Endothelial cell of hepatic sinusoid (primary cell): Measurements from ENCODE around the gene SSTR4.

Experiments
- in situ Hi-C: cut with HindIII; loops from 2 replicates; pipeline ENCODE4 v1.10.0; 2017; ENCODE audit warnings: low sequenced_read_pairs

The SSTR4 gene

DNA sequence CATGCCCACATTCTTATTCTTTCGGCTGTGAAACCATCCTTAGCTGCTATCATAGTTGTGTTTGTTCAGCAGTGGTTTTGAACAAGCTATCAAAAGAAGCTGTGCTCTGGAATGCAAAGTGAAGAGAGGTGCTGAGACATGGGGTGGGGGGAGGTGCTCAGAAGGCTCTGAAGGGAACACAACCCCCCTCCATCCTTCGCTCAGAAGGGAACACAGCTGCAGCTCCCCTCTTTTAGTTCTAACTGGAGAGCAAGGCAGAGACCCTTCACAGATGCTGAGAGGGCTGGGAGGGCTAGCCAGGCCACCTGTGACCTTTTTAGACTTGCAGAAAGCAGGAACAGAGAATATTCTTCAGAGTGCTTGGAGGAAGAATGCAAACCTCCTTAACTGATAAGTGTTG lies 17.6 kb upstream of the SSTR4 start:
- in situ Hi-C loops = no loop called here

DNA sequence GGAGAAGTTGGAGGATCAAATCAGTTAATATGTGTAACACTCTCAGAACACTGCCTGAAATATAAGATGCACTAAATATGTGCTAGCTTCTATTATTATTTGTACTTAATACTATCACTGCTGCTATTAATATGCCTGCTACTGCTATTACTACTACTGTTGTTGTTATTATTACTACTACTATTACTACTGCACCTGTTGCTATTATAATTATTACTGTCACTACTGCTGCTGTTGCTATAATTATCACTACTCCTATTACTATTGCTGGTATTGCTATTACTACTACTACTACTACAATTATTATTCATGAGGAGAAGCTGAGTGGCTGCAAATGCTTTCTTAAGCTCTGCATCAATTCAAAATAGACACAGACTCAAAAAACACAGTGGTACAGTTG lies 16.7 kb upstream of the SSTR4 start:
- in situ Hi-C loops = no loop called here

DNA sequence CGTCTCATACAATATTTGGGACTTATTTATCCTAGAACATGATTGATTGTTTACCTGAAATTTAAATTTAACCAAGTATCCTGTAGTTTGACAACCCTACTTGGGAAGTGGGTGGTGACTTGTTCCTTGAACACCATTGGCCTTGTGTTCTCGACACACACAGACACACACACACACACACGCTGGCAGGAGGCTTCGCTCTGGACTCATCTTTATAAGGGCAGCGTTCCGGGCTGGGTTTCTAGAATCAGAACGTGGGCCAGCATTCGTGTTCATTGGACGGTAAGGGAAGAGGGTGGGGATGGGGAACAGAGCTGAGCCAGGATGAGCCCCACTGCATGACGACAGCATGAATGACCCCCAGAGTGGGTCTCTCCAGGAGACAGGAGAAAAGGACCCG lies 16.2 kb upstream of the SSTR4 start:
- in situ Hi-C loops = no loop called here

DNA sequence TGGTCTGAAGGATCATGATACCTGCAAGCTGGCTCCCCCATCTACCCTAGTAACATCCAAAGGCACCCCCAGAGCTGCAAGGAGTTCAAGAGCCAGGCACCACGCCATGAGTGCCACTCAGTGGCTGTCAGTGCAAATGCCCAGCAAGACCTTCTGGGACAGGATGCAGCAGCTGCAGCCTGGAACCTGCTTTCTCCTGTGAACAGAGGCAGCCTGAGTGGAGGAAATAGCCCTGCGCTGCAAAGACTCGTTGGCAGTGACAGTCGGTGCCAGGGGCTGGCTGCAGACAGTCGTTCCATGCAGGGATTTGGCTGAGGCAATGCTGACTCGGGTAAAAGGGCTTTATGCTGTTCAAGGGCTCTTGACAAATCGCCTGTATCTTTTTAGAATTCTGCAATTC lies 15.7 kb upstream of the SSTR4 start:
- in situ Hi-C loops = no loop called here

DNA sequence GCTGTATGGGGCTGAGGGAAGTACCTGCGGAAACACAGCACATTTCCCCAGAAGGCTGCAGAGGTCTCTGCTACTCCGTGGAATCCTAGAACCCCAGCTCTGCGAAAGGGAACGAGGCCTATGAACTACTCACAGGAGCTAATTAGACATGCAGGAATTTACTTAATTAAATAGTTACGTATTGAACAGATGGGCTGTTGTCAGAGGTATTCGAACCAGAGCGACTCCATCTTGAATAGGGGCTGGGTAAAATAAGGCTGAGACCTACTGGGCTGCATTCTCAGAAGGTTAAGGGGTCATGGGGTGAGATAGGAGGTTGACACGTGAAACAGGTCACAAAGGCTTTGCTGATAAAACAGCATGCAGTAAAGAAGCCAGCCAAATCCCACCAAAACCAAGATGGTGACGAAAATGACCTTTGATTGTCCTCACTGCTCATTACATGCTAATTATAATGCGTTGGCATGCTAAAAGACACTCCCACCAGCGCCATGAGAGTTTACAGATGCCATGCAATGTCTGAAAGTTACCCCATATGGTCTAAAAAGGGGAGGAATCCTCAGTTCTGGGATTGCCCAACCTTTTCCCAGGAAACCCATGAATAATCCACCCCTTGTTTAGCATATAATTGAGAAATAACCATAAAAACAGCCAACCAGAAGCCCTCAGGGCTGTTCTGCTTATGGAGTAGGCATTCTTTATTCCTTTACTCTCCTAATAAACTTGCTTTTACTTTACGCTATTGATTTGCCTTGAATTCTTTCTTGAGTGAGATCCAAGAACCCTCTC lies 14.7 kb upstream of the SSTR4 start:
- in situ Hi-C loops = no loop called here

DNA sequence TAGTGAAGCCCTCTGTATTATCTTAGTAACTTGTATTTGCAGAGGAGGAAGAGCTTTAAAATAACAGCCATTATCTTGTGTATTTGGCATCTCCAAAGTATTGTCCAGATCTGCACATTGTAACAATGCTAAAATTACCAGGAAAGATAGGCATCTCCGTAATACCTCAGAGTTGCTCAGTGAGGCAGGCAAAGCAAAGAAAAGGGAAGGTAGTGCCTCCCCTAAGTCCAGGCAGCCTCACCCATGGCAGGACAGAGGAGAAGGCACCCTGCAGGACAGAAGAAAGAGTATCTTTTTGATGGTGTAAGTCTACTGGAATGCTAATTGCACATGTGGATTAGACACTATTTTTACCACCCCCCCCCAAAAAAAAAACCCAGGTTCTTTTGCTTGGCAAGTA lies 13.6 kb upstream of the SSTR4 start:
- in situ Hi-C loops = no loop called here

DNA sequence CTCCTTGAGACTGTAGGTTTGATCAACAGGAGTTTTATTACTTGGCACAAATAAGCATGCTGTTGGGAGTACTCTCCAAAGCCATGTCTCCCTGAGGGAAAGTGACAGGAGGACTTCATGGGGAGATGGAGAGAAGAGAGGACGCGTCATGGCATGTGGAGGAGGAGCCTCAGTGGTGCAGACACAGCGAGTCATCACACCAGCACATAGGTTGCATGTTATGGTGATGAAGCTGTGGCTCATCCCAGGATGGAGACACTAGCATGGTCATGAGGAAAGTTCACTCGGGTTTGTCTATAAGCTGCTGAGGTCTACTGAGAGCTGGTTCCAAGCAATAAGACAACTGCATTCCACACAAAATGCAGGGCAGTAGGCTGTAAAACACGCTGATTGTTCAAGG lies 13.2 kb upstream of the SSTR4 start:
- in situ Hi-C loops = no loop called here

DNA sequence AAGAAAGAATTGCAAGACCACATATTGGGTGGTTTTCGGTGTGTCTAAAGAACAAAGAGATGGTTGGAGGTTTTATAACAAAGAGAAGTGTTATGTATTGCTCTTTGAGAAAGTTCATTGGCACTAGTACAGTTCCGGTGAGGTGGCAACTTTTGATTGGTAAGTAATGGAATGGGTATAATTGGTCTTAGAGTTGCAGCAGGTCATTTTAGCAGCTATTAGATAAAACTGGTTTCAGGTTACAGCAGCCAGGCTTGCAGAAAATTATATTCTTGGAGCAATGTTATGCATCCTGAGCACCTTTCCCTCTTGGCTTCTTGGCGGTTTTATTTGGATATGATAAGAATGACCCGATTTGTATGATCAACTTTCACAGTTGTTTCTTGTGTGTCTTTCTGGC lies 12.3 kb upstream of the SSTR4 start:
- in situ Hi-C loops = no loop called here

DNA sequence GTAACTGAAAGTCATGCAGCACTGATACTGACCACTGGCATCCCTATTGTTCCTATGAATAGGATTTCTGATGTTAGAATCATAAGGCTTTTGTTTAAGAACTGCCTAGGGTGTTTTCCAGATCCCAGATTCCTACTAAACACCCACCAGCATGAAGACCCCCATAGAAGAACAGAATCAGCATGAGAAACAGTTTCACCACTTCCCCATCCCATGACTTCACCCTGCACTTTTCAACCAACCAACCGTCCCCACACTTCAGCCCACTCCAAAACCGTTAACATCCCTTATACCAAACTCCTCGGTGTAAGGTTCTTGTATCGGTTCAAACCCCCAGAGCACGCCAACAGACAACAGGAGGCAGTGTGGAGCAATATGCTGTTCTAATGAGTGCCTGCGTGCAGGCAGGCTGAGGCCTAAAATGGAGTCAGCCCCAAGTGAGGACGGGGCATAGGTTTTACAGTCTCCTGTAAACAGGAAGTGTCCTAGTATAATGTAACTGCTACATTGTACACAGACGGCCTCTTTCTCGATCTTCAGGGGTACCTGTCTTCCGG lies 11.4 kb upstream of the SSTR4 start:
- in situ Hi-C loops = no loop called here

DNA sequence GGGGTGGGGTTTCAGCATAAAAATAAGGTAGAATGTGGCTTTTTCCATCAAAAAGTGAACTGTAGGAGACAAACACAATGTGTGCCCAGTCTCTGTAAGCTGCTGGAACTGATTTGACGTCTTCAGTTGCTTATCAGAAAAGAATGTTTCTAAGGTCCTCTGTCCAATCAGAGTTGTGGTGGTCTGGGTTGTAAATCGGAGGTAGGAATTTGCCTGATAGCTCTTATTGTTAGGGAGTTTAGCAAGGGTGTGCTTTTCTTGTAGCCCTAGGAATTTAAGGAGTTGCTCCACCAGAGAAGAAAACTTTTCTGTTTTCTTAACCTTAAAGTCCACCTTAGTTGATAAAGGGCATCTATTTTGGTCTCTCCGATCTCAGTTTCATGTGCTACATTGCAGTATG lies 10.4 kb upstream of the SSTR4 start:
- in situ Hi-C loops = loop anchor here (5.0 kb wide), 1 partner anchor 47 kb away; no protein-coding TSS in a partner anchor

DNA sequence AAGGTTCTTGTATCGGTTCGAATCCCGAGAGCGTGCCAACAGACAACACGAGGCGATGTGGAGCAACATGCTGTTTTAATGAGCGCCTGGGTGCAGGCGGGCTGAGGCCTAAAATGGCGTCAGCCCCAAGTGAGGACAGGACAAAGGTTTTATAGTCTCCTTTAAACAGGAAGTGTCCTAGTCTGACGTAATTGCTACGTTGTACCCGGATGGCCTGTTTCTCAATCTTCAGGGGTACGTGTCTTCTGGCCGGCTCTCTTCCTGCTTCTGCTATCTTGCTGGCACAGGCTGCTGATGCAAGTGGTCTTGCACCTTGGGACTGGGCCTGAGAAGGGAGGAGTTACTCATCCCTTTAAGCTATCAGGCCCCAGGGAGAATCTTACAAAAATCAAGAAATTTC lies 9.6 kb upstream of the SSTR4 start:
- in situ Hi-C loops = loop anchor here (5.0 kb wide), 1 partner anchor 48 kb away; no protein-coding TSS in a partner anchor

DNA sequence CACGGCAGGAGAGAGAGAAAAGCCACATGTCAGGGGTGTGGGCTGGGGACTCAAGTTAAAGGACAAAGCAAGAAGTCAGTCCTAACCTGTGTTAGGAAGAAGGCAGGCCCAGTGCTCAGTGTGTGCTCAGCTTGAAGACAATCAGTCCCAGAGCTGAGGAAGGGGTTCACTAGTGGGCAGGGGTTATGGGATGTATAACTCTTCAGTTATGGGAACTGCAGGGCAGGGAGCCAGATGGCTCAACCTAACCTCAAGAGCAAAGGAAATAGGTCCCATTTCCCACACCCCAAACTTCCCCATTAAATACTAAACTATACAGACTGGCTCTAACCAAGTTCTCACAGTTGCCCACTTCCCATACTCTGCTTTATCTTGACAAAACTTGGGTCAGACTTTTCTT lies 7.4 kb upstream of the SSTR4 start:
- in situ Hi-C loops = loop anchor here (5.0 kb wide), 1 partner anchor 50 kb away; no protein-coding TSS in a partner anchor

DNA sequence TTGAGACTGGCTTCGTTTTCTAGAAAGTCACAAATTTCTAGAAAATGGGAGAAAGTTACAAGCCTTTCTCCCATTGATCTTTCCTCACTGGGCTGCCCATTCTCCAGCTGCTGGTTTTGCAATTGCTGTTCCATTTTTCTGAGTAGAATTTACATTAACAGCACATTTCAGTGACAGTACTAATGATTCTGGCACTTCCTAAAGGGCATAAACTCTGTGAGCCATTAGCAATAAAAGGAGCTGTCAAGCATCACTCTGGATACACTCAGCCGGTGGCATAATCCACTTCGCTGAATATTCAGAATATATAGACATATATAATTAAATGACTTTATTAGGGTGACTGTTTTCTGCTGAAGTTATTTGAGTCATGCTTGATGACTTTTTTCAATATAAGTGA lies 6.7 kb upstream of the SSTR4 start:
- in situ Hi-C loops = loop anchor here (5.0 kb wide), 1 partner anchor 51 kb away; no protein-coding TSS in a partner anchor

DNA sequence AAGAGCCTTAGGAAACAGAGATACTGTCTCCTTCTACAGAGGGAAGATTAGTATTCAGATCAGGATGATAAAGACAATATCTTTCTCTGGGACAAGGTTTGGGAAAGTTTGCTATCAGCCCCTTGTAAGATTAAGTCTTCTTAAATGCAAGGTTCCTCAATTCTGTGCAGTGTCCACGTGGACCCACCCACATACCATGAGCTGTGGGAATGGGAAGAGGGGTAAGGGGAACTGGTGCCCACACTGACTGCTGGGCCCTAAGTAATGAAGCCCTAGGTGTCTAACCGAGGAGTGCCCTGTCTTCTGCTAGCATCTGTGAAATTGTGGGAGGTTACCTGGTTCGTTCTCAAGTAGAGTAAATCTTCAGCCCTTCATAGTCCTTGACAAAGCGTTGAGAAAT lies 5.8 kb upstream of the SSTR4 start:
- in situ Hi-C loops = loop anchor here (5.0 kb wide), 1 partner anchor 52 kb away; no protein-coding TSS in a partner anchor

DNA sequence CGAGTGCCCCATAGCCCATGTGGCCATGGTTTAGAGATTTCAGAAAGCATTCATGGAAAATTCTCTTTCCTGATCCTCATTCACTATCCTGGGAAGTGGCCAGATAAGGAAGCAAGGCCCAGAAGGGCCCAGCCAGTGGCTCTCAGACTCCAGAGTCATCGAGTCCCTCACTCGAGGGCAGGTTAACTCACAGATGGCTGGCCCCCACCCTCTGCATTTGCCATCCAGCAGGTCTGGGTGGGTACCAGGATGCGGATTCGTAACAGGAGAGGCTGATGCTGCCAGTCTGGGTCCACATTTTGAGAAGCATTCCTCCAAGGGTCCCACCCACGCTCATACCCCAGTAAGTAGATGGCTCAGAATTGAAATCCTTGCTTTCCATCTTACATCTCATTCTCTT lies 3.8 kb upstream of the SSTR4 start:
- in situ Hi-C loops = no loop called here

DNA sequence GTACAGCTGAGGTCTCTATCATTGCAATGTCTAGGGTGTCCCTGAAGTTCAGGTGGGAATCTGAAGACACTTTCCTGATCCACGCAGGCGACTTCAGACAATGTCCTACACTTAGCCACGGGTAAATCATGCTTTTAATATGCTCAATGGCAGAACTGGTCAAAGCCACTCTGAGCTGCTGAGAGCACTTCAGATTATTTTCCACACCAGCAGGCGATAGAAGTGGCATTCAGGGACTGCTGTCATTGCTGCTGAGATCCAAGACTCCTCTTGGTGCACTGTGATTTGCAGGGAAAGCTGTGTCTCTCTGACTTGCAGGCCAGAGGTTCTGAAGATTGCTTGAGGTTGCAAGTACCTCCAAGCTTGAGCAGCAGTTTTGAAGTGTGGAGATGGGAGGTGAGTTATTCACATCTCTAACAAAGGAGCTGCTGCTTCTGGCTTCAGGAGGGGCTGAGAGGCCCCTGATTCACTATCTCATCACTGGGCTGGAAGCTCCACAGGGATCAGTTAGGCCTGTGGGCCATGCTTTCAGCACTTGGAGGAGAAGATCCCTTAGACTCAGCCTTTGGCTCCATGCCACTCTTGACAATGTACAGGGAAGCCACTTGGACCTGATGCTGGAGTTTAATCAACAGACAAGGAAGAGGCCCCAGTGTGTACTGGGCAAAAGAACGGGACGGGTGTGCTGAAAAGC lies 2.9 kb upstream of the SSTR4 start:
- in situ Hi-C loops = no loop called here

DNA sequence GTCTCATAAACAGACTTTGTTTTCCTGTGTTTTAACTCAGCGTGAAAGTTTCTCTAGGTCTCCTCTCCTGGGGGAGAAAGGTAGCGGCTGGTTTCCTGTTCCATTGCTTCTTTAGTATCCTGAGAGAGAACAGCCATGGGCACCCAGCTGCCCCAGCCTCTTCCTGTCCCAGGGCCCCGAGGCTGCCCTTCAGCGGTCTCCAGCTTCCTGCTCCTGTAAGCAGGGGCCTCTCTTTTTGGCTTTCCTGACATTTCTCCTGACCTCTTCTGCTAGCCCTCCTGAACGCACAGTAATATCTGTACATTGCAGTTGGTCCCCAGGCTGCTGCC lies 2.4 kb upstream of the SSTR4 start:
- in situ Hi-C loops = no loop called here

DNA sequence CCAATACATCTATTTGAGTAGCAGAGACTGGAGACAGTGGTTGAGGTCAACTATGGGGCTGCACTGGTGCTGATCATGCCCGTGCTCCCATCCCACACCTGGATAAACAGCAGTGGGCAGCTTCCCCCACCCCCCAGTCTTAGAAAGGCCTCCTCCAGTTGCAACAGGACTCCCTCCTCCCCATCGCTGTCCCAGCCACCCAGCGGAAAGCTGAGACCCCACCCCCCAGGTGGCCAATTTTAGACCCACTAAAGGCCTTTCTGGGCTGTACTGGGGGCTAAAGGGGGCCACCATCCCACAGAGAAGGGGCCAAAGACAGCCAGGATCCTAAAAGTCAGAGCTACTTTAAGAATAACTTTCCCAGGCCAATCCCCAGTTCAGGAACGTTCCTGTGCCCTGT lies 1.2 kb upstream of the SSTR4 start:
- in situ Hi-C loops = no loop called here

DNA sequence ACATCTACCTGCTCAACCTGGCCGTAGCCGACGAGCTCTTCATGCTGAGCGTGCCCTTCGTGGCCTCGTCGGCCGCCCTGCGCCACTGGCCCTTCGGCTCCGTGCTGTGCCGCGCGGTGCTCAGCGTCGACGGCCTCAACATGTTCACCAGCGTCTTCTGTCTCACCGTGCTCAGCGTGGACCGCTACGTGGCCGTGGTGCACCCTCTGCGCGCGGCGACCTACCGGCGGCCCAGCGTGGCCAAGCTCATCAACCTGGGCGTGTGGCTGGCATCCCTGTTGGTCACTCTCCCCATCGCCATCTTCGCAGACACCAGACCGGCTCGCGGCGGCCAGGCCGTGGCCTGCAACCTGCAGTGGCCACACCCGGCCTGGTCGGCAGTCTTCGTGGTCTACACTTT lies 619 bp downstream of the SSTR4 start:
- in situ Hi-C loops = no loop called here

DNA sequence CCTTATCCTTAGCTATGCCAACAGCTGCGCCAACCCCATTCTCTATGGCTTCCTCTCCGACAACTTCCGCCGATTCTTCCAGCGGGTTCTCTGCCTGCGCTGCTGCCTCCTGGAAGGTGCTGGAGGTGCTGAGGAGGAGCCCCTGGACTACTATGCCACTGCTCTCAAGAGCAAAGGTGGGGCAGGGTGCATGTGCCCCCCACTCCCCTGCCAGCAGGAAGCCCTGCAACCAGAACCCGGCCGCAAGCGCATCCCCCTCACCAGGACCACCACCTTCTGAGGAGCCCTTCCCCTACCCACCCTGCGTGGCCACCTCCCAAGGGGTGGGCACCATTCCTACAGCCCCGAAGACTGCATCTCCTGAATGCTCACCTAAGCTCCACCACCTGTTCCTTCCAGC lies 1.3 kb downstream of the SSTR4 start:
- in situ Hi-C loops = no loop called here

DNA sequence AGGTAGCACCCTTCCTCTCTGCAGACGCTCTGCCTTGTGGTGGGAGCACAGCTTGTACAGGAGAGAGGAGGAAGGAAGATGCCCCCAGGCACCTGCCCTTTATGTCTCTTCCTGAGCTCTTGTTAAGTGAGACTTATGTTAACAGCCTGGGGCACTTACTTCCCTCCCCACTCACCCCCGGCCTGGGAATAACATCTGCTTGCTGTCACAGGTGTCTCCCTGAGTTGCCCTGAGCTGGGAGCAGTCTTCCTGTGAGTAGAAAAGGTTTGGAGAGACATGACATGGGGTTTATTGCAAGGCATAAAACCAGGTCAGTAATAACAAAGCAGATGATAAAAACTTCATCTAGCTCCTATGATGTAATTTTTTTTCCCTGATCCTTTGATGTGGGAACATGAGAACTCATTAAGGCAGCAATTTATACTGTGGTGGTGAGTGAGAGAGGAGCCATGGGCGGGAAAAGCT lies 1.9 kb downstream of the SSTR4 start:
- in situ Hi-C loops = no loop called here
